HG02938 (cell line): Measurements from ENCODE around the gene ZDHHC3.

Experiments used
- ATAC-seq: cut with Tn5 transposase; IDR thresholded peaks from one replicate; pipeline ENCODE4 v1.9.1; 2021; ENCODE audit warnings: mild to moderate bottlenecking, moderate library complexity; ENCODE audit not compliant: unreplicated experiment

Gene ZDHHC3

GRCh38 chr3:44899683-44900367 lies 76.1 kb downstream of the ZDHHC3 start:
- ATAC-seq = no peak

GRCh38 chr3:44896440-44896839 lies 79.5 kb downstream of the ZDHHC3 start:
- no peak for ATAC-seq

GRCh38 chr3:44894485-44894884 lies 81.5 kb downstream of the ZDHHC3 start:
- ATAC-seq = no peak

GRCh38 chr3:44893097-44893496 lies 82.9 kb downstream of the ZDHHC3 start:
- ATAC-seq = no peak

GRCh38 chr3:44892689-44893088 lies 83.3 kb downstream of the ZDHHC3 start:
- no peak for ATAC-seq

- ATAC-seq = no peak
These were observed 85.1 kb downstream of the ZDHHC3 start for GRCh38 chr3:44890852-44891251.

GRCh38 chr3:44890258-44890657 lies 85.7 kb downstream of the ZDHHC3 start:
- no peak for ATAC-seq

GRCh38 chr3:44887101-44887500 lies 88.9 kb downstream of the ZDHHC3 start:
- no peak for ATAC-seq

GRCh38 chr3:44886561-44886960 lies 89.4 kb downstream of the ZDHHC3 start:
- no peak for ATAC-seq

- no peak for ATAC-seq
These were observed 90.4 kb downstream of the ZDHHC3 start for GRCh38 chr3:44885618-44886017.

- ATAC-seq = no peak
These were observed 92.0 kb downstream of the ZDHHC3 start for GRCh38 chr3:44883999-44884431.

GRCh38 chr3:44883213-44883955 lies 92.6 kb downstream of the ZDHHC3 start:
- ATAC-seq = no peak

- ATAC-seq = no peak
These were observed 95.7 kb downstream of the ZDHHC3 start for GRCh38 chr3:44880284-44880683.

- no peak for ATAC-seq
These were observed 98.6 kb downstream of the ZDHHC3 start for GRCh38 chr3:44877333-44877732.

- ATAC-seq = no peak
These were observed 100.4 kb downstream of the ZDHHC3 start for GRCh38 chr3:44875596-44875995.
